Tibial nerve (tissue), 4 donors: ENCODE measurements around the gene TRABD2B. TPM values are rescaled to one million over a fixed set of nuclear protein-coding genes. Genes with fewer than 3 reads are reported as not detected.

ENCODE experiments used
- DNase-seq, 2 donors: peaks; one replicate each; pipeline ENCODE4 v3.0.0-alpha.2; 2019; ENCODE audit warnings: low spot score in 2 of 2
- H3K27ac ChIP-seq, 4 donors: fragments of 200-600 bp; sonication (generic) in 3 of 4; one replicate each; pipeline ENCODE4 v1.5.1; 2017 to 2019; ENCODE audit warnings: mild to moderate bottlenecking in 1 of 4
- H3K27me3 ChIP-seq, 2 donors: fragments of 200-600 bp; sonication (generic) in 1 of 2; one replicate each; pipeline versions ENCODE4 v1.5.1 to v1.6.0; 2017 to 2019
- H3K36me3 ChIP-seq, 3 donors: fragments of 200-600 bp; sonication (generic); one replicate each; pipeline ENCODE4 v1.5.1; 2018 to 2019
- H3K4me1 ChIP-seq, 4 donors: fragments of 200-600 bp; sonication (generic) in 3 of 4; one replicate each; pipeline ENCODE4 v1.5.1; 2017 to 2019
- H3K4me3 ChIP-seq, 4 donors: fragments of 200-600 bp; sonication (generic) in 3 of 4; one replicate each; pipeline ENCODE4 v1.5.1; 2017 to 2019; ENCODE audit warnings: mild to moderate bottlenecking in 1 of 4, moderate library complexity in 1 of 4
- H3K9me3 ChIP-seq, 4 donors: fragments of 200-600 bp; sonication (generic) in 3 of 4; one replicate each; pipeline ENCODE4 v1.5.1; 2017 to 2019
- CTCF ChIP-seq, 5 experiments: fragments of 200-600 bp in 3 of 5; fragments of 450-650 bp in 2 of 5; sonication (generic) in 3 of 5; IDR thresholded peaks; one replicate each; pipeline ENCODE4 v1.5.1; 2016 to 2019; ENCODE audit warnings: antibody characterized with exemption in 5 of 5, mild to moderate bottlenecking in 3 of 5, moderate library complexity in 2 of 5
- EP300 ChIP-seq, 2 donors: sonication (generic); formaldehyde crosslinking; IDR thresholded peaks; one replicate each; pipeline ENCODE4 v1.6.1; 2017; ENCODE audit warnings: antibody characterized with exemption in 2 of 2, mild to moderate bottlenecking in 1 of 2
- POLR2A ChIP-seq, 2 donors: fragments of 450-650 bp; IDR thresholded peaks; one replicate each; pipeline ENCODE4 v1.6.1; 2017; ENCODE audit warnings: antibody characterized with exemption in 2 of 2, mild to moderate bottlenecking in 2 of 2, moderate library complexity in 2 of 2
- WGBS, 2 donors: methylation state at CpG; one replicate each; pipeline ENCODE4 v1.1.5; 2018; 5-methylcytosine and 5-hydroxymethylcytosine counted together
- total RNA-seq, 4 donors: library from RNA; depleted of rRNA; stranded (reverse); fragments of >200 nt; gene quantifications; one replicate each; pipeline ENCODE4 v1.1.0, GENCODE V29; 2016

TRABD2B gene
- total RNA-seq, 4 donors from 2014 or later, result 1.3 to 4.1 (median 2.3) TPM

- WGBS, 2 donors, result 74 to 79% methylated on average over 6 of the region's 6 CpGs
- no peak overlapping the region for H3K4me3 ChIP-seq
- no peaks in the 10 kb centered on the region for H3K27me3 ChIP-seq
- H3K36me3 ChIP-seq, result no peaks in the 10 kb centered on the region
- TF ChIP-seq POLR2A (IDR thresholded peaks at IDR 0.05) (no peak), CTCF (IDR thresholded peaks at IDR 0.05) (no peak), EP300 (IDR thresholded peaks at IDR 0.05) (no peak)
- no peak overlapping the region for H3K27ac ChIP-seq
- no peaks in the 10 kb centered on the region for H3K9me3 ChIP-seq
- H3K4me1 ChIP-seq, result peaks cover 0 to 34% (median 3%) of the 10 kb centered on the region in 4 donors
- DNase-seq, result no peak
Measured at GRCh38 chr1:47873337-47873736, 123.8 kb downstream of the TRABD2B start.

GRCh38 chr1:47872886-47873285 is 124.3 kb downstream of the TRABD2B start:
- no peak for DNase-seq
- no peaks in the 10 kb centered on the region for H3K36me3 ChIP-seq
- H3K4me1 ChIP-seq, result peaks cover 0 to 34% (median 3%) of the 10 kb centered on the region in 4 donors
- H3K27ac ChIP-seq, result no peak overlapping the region
- no peaks in the 10 kb centered on the region for H3K27me3 ChIP-seq
- H3K9me3 ChIP-seq, result no peaks in the 10 kb centered on the region
- no peak overlapping the region for H3K4me3 ChIP-seq
- 95 to 98% methylated on average over 3 of the region's 3 CpGs for WGBS, 2 donors
- TF ChIP-seq POLR2A (IDR thresholded peaks at IDR 0.05) (no peak), EP300 (IDR thresholded peaks at IDR 0.05) (no peak), CTCF (IDR thresholded peaks at IDR 0.05) (no peak)

- Histone ChIP-seq H3K36me3 (no peaks in the 10 kb centered on the region), H3K4me1 (peaks cover 0 to 37% (median 4%) of the 10 kb centered on the region in 4 donors), H3K9me3 (no peaks in the 10 kb centered on the region), H3K4me3 (no peak overlapping the region), H3K27ac (no peak overlapping the region), H3K27me3 (no peaks in the 10 kb centered on the region)
- 66 to 78% methylated on average over 2 of the region's 2 CpGs for WGBS, 2 donors
- no peak for TF ChIP-seq CTCF (IDR thresholded peaks at IDR 0.05)
- TF ChIP-seq EP300 (IDR thresholded peaks at IDR 0.05), result no peak
- no peak for TF ChIP-seq POLR2A (IDR thresholded peaks at IDR 0.05)
- DNase-seq, result no peak
Measured at GRCh38 chr1:47871799-47872353, 125.3 kb downstream of the TRABD2B start.

GRCh38 chr1:47870946-47871676 is 126.1 kb downstream of the TRABD2B start:
- 86 to 90% methylated on average over 8 of the region's 8 CpGs for WGBS, 2 donors
- Histone ChIP-seq H3K9me3 (no peaks in the 10 kb centered on the region), H3K27ac (no peak overlapping the region), H3K27me3 (no peaks in the 10 kb centered on the region), H3K4me1 (peaks cover 0 to 35% (median 8%) of the 10 kb centered on the region in 4 donors), H3K4me3 (no peak overlapping the region), H3K36me3 (no peaks in the 10 kb centered on the region)
- DNase-seq, result no peak
- TF ChIP-seq POLR2A (IDR thresholded peaks at IDR 0.05) (no peak), CTCF (IDR thresholded peaks at IDR 0.05) (no peak), EP300 (IDR thresholded peaks at IDR 0.05) (no peak)

- Histone ChIP-seq H3K9me3 (no peaks in the 10 kb centered on the region), H3K36me3 (no peaks in the 10 kb centered on the region), H3K27ac (no peak overlapping the region), H3K4me1 (peaks cover 0 to 29% (median 8%) of the 10 kb centered on the region in 4 donors), H3K4me3 (no peak overlapping the region), H3K27me3 (no peaks in the 10 kb centered on the region)
- DNase-seq, result no peak
- 91 to 93% methylated on average over 4 of the region's 4 CpGs for WGBS, 2 donors
- TF ChIP-seq POLR2A (IDR thresholded peaks at IDR 0.05) (no peak), CTCF (IDR thresholded peaks at IDR 0.05) (no peak), EP300 (IDR thresholded peaks at IDR 0.05) (no peak)
Measured at GRCh38 chr1:47870480-47870879, 126.7 kb downstream of the TRABD2B start.
